ENCODE measurements around the gene ELF3.
"Not testable (repeated sequence)": the region's sequence is repeated elsewhere in the genome, so short reads cannot be mapped to it uniquely, and the experiment has no call there.

ELF3 gene

GRCh38 chr1:202010180-202011015 lies at the start of gene ELF3:
Gene ELF3 (plus strand): TSS chr1:202010587. CDS start chr1:202011137, 550 bp downstream.
- DNase-seq: peak; percentile 88

GRCh38 chr1:201962382-201962781 lies 48.0 kb upstream of the ELF3 start:
- not testable (repeated sequence) for DNase-seq

GRCh38 chr1:201964261-201964660 lies 46.1 kb upstream of the ELF3 start:
- no peak for DNase-seq

DNA sequence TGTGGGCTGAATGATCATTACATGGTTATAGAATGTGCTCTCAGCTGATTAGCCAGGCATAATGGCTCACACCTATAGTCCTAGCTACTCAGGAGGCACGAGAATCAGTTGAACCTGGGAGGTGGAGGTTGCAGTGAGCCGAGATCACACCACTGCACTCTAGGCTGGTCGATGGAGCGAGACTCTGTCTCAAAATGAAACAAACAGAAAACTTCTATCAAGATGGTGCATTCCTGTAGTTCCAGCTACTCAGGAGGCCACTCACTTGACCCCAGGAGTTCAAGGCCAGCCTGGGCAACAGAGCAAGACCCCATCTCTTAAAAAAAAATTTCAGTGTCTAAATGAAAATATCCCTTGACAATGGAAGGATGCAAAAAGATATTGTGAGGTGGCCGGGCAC lies 44.2 kb upstream of the ELF3 start:
- DNase-seq: no peak

GRCh38 chr1:201968202-201968925 lies 42.0 kb upstream of the ELF3 start:
- DNase-seq: no peak

DNA sequence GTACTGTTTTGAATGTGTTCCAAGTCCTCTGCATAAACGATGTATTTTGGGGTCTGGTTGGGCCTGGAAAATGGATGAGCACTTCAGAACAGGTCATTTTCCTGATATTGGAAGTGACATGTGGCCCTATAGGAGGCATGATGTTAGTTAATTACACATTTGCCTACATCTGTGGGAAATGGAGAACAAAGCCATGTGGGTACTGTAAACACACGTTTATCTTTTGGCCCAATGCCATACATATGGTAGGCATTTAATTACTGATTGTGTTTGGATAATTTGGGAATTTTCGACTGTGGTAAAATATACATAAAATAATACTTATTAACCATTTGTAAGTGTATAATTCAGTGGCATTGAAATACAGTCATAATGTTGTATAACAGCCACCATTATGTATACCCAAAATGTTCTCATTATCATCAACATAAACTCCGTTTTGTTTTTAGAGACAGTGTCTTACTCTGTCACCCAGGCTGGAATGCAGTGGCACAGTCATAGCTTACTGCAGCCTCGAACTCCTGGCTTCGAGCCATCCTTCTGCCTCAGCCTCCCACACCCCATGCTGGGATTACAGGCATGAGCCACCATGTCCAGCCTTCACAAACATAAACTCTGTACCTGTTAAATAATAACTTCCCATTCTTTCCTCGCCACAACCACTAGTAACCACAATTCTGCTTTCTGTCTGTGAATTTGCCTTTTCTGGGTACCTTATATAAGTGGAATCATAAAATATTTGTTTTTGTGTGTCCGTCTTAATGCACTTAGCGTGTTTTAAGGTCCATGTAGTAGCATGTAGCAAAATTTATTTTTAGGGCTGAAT lies 39.8 kb upstream of the ELF3 start:
- DNase-seq: no peak

GRCh38 chr1:201982082-201982622 lies 28.2 kb upstream of the ELF3 start:
- DNase-seq: peak; percentile 62

- peak; percentile 49 for DNase-seq
Measured at GRCh38 chr1:201982623-201983379, 27.6 kb upstream of the ELF3 start, which contains the start of gene RNPEP. Gene RNPEP (plus strand): TSS chr1:201982648. CDS start chr1:201982667, 19 bp downstream.

GRCh38 chr1:201983380-201983805 lies 27.0 kb upstream of the ELF3 start:
- no peak for DNase-seq

DNA sequence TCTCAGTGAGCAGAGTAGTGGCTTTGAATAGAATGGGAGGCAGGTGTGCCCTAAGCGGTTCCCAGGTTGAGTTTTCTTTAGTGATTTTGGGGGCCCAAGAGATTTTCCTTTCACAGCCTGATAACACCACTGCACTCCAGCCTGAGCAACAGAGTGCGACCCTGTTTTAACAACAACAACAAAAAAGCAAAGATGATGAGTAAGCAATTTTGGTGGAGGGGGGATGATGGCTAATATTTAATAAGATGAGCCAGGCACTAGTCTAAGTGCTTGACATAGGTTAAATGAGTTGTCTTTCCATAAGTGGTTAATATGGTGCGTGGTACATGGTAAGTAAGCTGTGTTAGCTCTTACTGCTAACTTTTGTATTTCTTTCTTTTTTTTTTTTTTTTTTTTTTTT lies 25.9 kb upstream of the ELF3 start:
- no peak for DNase-seq

DNA sequence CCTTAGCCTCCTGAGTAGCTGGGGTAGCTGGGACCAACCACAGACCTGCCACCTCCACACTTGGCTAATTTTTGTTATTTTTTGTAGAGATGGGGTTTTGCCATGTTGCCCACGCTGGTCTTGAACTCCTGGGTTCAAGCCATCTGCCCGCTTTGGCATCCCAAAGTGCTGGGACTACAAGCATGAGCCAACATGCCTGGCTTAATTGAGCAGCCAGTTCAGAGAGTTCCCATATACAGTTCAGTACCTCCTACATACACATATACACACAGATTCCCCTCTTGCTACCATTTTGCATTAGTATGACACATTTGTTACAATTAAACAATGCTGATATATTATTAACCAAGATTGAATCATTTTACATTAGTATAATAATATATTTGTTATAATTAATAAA lies 25.0 kb upstream of the ELF3 start:
- DNase-seq: no peak

- DNase-seq: no peak
Measured at GRCh38 chr1:201988601-201989000, 21.8 kb upstream of the ELF3 start.

GRCh38 chr1:201989354-201990128 lies 20.8 kb upstream of the ELF3 start:
- DNase-seq: no peak

GRCh38 chr1:201990427-201990826 lies 20.0 kb upstream of the ELF3 start:
- no peak for DNase-seq

DNA sequence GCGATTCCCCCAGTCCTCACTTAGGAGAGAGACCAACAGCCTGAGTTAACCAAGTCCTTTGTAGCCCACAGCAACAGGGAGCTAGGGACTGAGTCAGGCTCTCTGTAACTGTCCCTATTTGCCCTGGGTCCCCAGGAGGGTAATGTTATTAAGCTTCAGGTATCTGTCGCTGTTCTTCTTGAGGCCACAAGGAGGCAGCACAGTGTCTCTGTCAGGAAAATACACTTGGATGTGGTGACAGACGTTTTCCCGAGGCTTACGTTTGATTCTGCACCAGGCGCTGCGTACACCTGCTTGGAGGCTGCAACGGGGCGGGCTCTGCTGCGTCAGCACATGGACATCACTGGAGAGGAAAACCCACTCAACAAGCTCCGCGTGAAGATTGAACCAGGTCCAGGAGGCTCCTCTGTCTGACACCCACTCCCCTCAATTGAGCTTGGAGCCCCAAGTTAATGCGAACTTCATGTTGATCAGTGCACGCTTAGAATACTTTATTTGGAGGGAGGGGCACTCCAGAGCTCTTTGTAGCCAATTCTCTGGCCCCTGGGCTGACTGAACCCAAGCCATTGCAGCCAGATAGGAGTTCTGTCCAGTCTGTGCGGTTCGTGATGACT lies 10.7 kb upstream of the ELF3 start:
- DNase-seq: peak; percentile 41

DNA sequence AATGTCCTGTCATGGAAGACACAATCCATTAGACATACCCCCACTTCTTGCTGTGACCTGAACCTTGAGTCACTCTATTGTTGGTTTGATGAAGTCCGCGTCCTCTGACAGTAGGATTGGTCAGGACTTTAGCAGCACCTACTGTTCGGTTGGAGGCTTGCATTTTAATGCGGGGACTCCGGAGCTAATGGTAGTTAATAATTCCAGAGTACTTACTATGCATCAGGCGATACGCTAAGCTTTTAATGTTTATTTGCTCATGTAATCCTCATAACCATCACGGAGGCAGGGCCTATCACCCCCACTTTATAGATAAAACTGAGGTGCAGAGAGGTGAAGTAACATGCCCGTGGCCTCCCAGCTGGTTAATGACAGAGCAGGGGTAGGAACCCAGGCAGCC lies 7.9 kb upstream of the ELF3 start:
- no peak for DNase-seq

- DNase-seq: no peak
Measured at GRCh38 chr1:202004711-202005110, 5.7 kb upstream of the ELF3 start.

GRCh38 chr1:202005958-202006357 lies 4.4 kb upstream of the ELF3 start:
- no peak for DNase-seq

DNA sequence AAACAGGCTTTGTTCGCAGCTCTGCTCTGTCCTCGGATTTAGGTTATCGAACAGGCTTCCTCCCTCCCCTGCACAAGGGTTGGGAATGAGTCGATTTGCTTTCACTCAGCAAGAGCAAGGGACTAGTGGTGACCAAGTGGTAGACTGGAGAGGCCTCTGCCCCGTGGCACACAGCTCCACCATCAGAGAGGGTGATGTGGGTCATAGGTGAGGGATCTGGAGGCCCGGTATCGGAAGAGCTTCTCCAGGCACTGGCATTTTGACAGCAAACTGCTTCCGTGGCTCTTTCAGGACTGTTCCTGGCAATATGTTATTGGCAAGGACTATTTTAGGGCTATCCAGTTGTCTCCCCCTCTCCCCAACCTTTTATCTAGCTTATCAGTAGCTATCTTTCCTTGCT lies 3.1 kb upstream of the ELF3 start:
- no peak for DNase-seq

DNA sequence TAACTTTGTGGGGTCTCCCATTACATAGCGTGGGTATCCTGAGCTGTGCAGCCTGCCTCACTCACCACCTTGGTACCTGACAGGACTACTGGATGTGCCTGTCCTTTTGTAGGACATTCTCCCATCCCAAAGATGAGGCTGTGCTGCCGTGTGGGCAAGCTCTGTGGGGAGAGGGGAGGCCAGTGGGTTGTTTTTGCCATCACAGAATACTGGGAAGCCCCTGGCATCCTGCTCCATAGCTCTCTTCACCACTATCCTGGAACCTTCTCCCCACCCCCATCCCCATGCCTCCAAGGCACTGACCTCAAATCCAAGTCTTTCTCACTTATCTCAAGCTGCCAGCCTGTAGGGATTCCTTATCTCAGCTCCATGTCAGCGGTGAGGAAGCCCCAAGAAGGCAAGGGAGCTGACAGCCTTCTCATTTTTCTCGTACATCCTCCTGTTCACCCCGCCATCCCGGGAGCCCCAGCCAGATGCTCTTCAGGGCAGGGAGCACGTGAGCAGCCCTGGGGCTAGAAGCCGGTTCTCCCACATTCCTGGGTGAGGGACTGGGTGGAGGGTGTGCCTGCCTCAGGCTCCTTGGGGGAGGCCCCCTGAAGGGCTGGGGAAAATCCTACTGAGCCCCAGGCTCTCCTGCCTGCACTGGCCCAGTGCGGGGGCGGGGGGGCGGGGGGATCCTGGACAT lies 2.4 kb upstream of the ELF3 start:
- no peak for DNase-seq

All from NCI-H1092 (cell line).